ENCODE data around the gene NTN5. TPM values are rescaled to one million over a fixed set of nuclear protein-coding genes. Genes with fewer than 3 reads are reported as not detected.
"Not testable (repeated sequence)": the region's sequence is repeated elsewhere in the genome, so short reads cannot be mapped to it uniquely, and the experiment has no call there.

The NTN5 gene
- total RNA-seq, 1 donor from 2014 or later, result 0.71 TPM

DNA sequence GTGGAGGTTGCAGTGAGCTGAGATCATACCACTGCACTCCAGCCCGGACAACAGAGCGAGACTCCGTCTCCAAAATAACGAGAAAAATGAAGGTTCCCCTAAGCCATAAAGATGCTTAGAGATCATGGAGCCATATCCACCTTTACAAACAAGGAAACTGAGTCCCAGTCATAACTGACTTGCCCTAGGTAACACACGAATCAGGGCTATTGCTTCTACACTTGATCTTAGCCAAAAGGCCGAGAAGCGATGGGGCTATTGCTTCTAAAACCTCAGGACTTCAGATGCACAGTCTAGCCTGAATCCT lies 38.8 kb downstream of the NTN5 start:
- ChIA-PET CTCF (interaction anchor here (1.4 to 1.8 kb wide), 3 partner anchors 11 to 45 kb away, joined by 4 to 11 read pairs (median 6); partner anchors contain the start of genes CA11, RPL18 and SPHK2), POLR2A (interaction anchor here (0.6 to 2.6 kb wide), 11 partner anchors 10 to 476 kb away, joined by 3 to 32 read pairs (median 8); partner anchors contain the start of genes CA11, RPL18 and SPHK2)
- TF ChIP-seq, protein P1, sequence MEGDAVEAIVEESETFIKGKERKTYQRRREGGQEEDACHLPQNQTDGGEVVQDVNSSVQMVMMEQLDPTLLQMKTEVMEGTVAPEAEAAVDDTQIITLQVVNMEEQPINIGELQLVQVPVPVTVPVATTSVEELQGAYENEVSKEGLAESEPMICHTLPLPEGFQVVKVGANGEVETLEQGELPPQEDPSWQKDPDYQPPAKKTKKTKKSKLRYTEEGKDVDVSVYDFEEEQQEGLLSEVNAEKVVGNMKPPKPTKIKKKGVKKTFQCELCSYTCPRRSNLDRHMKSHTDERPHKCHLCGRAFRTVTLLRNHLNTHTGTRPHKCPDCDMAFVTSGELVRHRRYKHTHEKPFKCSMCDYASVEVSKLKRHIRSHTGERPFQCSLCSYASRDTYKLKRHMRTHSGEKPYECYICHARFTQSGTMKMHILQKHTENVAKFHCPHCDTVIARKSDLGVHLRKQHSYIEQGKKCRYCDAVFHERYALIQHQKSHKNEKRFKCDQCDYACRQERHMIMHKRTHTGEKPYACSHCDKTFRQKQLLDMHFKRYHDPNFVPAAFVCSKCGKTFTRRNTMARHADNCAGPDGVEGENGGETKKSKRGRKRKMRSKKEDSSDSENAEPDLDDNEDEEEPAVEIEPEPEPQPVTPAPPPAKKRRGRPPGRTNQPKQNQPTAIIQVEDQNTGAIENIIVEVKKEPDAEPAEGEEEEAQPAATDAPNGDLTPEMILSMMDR (IDR thresholded peaks at IDR 0.05), result no peak
- Mint-ChIP-seq H3K9me3 (no peaks in the 10 kb centered on the region), H3K4me3 (peak overlapping the region; percentile 77), H3K36me3 (ENCODE audit: low read depth) (peaks cover 32% of the 10 kb centered on the region), H3K4me1 (peaks cover 49% of the 10 kb centered on the region), H3K27me3 (no peaks in the 10 kb centered on the region), H3K27ac (peak overlapping the region; percentile 84)
- intact Hi-C loops (cut with micrococcal nuclease), result loop anchor here (1.0 to 10.0 kb wide), 3 partner anchors 10 to 481 kb away; partner anchors contain the start of genes C19orf73, LIN7B and PPFIA3
- ATAC-seq (ENCODE audit: low read depth), result no peak
- no peak for DNase-seq

DNA sequence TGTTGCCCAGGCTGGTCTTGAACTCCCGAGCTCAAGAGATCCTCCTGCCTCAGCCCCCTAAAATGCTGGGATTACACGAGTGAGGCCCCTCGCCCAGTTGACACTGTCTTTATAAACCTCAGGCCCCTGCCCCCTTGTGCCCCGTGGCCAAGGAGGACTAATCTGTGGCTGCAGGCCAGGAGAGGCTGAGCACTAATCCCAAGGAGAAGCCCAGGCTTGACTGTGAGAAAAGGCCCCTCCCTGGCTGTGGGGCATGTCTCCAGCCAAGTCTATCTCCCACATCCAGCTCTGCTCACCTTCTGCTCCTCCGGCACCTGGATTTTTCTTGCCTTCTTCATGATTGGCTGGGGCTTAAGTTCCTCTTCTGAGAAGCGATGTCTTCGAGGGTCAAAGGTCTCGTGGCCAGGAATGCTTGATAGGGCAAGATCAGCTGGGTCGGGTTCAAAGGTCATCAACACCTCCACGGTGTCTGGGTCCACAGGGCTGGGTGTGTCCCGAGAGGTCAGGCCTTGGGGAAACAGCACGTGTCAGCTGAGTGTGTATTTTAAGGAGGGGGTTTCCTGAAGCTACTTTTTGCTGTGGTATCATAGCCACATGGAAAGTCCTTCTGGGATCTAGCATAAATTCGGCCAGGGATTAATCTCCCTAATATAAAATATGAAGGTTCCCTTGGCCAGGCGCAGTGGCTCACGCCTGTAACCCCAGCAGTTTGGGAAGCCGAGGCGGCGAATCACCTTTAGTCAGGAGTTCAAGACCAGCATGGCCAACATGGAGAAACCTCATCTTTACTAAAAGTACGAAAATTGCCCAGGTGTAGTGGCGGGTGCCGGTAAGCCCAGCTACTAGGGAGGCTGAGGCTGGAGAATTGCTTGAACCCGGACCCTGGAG lies 39.4 kb downstream of the NTN5 start:
- POLR2A ChIA-PET, result interaction anchor here (0.6 to 2.6 kb wide), 12 partner anchors 9 to 912 kb away, joined by 3 to 32 read pairs (median 6); partner anchors contain the start of genes CA11, RPL18 and SPHK2
- H3K27me3 Mint-ChIP-seq, result no peaks in the 10 kb centered on the region
- no peaks in the 10 kb centered on the region for H3K9me3 Mint-ChIP-seq
- H3K27ac Mint-ChIP-seq, result peak overlapping the region; percentile 84
- CTCF ChIA-PET, result interaction anchor here (1.4 to 1.8 kb wide), 3 partner anchors 12 to 44 kb away, joined by 4 to 11 read pairs (median 6); partner anchors contain the start of genes CA11, RPL18 and SPHK2
- intact Hi-C loops (cut with micrococcal nuclease), result loop anchor here (1.0 to 10.0 kb wide), 3 partner anchors 9 to 481 kb away; partner anchors contain the start of genes C19orf73, LIN7B and PPFIA3
- H3K36me3 Mint-ChIP-seq (ENCODE audit: low read depth), result peaks cover 36% of the 10 kb centered on the region
- H3K4me3 Mint-ChIP-seq, result peak overlapping the region; percentile 77
- DNase-seq, result no peak
- TF ChIP-seq, protein P1 (IDR thresholded peaks at IDR 0.05), result no peak
- ATAC-seq (ENCODE audit: low read depth), result no peak
- H3K4me1 Mint-ChIP-seq, result peaks cover 43% of the 10 kb centered on the region

DNA sequence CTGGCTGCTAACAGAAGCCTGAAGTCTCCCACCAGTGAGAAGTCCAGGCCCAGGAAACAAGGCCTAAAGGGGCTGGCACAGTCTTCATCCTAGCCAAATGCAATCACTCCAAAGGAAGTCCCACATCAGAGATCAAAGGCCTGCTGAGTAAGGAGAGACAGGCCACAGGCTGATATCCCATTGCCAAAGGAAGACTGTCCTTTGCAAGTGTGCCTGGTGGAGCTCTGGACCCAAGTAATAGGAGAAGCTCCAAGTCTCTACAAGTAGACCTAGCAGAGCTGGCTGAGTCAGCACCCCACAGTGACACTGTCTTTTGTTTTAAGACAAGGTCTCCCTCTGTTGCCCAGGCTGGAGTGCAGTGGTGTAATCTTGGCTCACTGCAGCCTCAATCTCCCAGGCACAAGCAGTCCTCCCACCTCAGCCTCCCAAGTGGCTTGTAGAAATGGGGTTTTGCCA lies 40.1 kb downstream of the NTN5 start:
- CTCF ChIA-PET, result no interaction called here
- Mint-ChIP-seq H3K4me1 (peaks cover 38% of the 10 kb centered on the region), H3K27me3 (no peaks in the 10 kb centered on the region), H3K27ac (peak overlapping the region; percentile 53), H3K9me3 (no peaks in the 10 kb centered on the region), H3K4me3 (no peak overlapping the region), H3K36me3 (ENCODE audit: low read depth) (peaks cover 37% of the 10 kb centered on the region)
- intact Hi-C loops (cut with micrococcal nuclease), result loop anchor here (10.0 kb wide), 1 partner anchor 482 kb away; the partner anchor contains the start of genes C19orf73, LIN7B and PPFIA3
- no peak for ATAC-seq (ENCODE audit: low read depth)
- no peak for DNase-seq
- POLR2A ChIA-PET, result interaction anchor here (2.6 kb wide), 1 partner anchor 14 kb away, joined by 32 read pairs; the partner anchor contains the start of genes RPL18 and SPHK2
- TF ChIP-seq, protein P1 (IDR thresholded peaks at IDR 0.05), result no peak

DNA sequence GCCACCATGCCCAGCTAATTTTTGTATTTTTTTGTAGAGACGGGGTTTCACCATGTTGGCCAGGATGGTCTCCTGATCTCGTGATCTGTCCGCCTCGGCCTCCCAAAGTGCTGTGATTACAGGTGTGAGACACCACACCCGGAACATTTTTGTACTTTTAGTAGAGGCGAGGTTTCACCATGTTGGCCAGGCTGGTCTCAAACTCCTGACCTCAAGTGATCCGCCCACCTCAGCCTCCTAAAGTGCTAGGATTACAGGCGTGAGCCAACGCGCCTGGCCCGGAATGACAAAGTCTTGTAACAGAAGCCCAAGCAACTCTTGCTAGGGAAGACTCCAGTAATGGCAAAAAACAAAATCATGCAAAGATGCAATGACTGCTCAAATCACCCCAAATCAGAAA lies 40.5 kb downstream of the NTN5 start:
- peaks cover 38% of the 10 kb centered on the region for H3K4me1 Mint-ChIP-seq
- POLR2A ChIA-PET, result interaction anchor here (1.3 kb wide), 2 partner anchors 13 to 310 kb away, joined by 3 to 6 read pairs; partner anchors contain the start of genes RPL18 and SPHK2
- H3K4me3 Mint-ChIP-seq; ATAC-seq (ENCODE audit: low read depth); CTCF ChIA-PET; DNase-seq; H3K9me3 Mint-ChIP-seq; H3K27me3 Mint-ChIP-seq: not testable (repeated sequence)
- peaks cover 37% of the 10 kb centered on the region for H3K36me3 Mint-ChIP-seq (ENCODE audit: low read depth)
- H3K27ac Mint-ChIP-seq, result peak overlapping the region; percentile 53
- intact Hi-C loops (cut with micrococcal nuclease), result loop anchor here (10.0 kb wide), 1 partner anchor 483 kb away; the partner anchor contains the start of genes C19orf73, LIN7B and PPFIA3

DNA sequence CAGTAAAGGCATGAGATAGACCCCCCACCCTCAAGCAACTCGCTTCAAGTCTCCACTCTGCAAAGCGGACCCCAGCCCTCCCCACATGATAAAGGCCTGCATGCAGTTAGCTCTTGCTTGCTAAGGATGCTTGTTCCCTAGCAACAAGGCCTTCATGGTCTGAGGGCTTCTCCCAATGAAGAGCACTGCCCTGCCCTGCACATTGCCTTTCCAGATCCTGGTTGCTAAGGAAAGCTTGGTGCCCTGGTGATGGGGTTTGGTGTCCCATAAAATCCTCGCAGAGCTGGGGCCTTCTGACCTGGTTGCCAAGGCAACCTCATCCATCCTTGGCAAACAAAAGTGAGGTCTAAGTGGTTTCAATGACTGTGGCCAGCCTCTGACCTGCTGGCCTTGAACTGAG lies 41.6 kb downstream of the NTN5 start:
- Mint-ChIP-seq H3K36me3 (ENCODE audit: low read depth) (peaks cover 38% of the 10 kb centered on the region), H3K27me3 (no peaks in the 10 kb centered on the region), H3K4me3 (no peak overlapping the region), H3K4me1 (peaks cover 39% of the 10 kb centered on the region), H3K9me3 (no peaks in the 10 kb centered on the region), H3K27ac (peak overlapping the region; percentile 46)
- POLR2A ChIA-PET, result interaction anchor here (0.6 to 1.3 kb wide), 5 partner anchors 12 to 1715 kb away, joined by 3 to 7 read pairs (median 5); partner anchors contain the start of genes RPL18 and SPHK2
- intact Hi-C loops (cut with micrococcal nuclease), result loop anchor here (10.0 kb wide), 1 partner anchor 484 kb away; the partner anchor contains the start of genes C19orf73, LIN7B and PPFIA3
- DNase-seq (no peak), ATAC-seq (ENCODE audit: low read depth) (no peak)
- TF ChIP-seq, protein P1 (IDR thresholded peaks at IDR 0.05), result no peak
- CTCF ChIA-PET, result no interaction called here
